Activated CD4-positive, alpha-beta T cell treated with anti-CD3 and anti-CD28 coated beads for 1 hour (primary cell): ENCODE results near the gene L3MBTL4.
"Not testable (repeated sequence)": the region's sequence is repeated elsewhere in the genome, so short reads cannot be mapped to it uniquely, and the experiment has no call there.

Experiments
- DNase-seq: peaks from one replicate; pipeline ENCODE4 v3.0.0-alpha.2; 2020

Gene L3MBTL4

DNA sequence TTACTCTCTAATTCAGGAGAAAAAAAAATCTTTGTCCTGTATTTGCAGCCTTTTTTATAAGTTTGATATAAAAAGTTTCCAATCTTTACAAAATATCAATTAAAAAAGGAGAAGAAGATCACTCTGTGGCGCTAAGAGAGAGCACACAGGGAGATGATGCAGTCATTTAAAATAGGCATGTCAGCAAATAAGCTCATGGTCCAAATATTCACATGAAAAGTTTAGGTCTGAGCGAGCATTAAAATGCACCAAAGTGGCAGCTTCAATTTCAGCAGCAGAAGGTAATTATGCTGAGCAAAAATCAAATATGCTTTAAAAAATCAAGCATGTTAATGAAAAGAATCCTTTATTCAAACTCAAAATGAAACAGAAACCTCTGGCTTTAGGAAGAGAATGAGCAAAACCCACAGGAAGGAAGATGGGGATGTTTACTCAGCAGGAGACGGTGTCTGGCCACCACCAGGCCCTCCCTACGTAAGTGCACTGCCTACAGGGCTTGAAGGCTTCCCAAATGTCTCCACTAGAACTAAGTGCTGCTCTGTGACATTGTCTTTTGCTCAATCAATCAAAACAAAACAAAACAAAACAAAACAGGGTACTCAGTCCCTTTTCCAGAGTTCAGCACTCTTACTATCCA, 120.4 kb downstream of the L3MBTL4 start:
- no peak for DNase-seq

DNA sequence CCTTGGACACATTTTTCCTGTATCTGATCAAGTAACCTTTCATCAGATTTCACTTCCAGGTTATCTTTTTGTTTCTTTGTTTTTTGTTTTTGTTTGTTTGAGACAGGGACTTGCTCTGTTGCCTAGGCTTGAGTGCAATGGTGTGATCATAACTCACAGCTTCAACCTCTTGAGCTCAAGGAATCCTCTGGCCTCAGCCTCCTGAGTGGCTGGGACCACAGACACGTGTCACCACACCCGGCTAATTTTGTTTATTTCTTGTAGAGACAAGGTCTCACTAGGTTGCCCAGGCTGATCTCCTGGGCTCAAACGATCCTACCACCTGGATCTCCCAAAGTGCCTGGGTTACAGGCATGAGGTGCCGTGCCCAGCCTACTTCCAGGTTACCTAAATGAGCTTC, 124.9 kb downstream of the L3MBTL4 start:
- DNase-seq = no peak

DNA sequence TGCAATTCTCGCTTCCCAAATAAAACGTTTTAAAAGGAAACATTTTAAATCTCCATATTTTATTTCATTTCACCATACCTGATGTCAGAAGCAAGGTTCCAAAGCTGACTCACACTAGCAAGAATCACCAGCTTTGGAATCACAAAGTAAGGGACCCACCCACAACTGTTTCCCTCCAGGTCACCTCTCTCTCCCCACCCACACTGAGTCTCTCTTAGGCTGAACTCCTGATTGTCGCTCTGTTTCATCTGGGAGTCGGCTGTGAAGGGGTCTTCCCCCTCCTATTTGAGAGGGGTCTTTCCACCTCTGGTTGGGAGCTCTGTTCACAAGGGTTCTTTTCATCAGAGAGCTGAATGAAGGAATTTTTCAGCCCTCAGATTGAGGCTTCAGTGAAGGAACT, 128.1 kb downstream of the L3MBTL4 start:
- DNase-seq = no peak

DNA sequence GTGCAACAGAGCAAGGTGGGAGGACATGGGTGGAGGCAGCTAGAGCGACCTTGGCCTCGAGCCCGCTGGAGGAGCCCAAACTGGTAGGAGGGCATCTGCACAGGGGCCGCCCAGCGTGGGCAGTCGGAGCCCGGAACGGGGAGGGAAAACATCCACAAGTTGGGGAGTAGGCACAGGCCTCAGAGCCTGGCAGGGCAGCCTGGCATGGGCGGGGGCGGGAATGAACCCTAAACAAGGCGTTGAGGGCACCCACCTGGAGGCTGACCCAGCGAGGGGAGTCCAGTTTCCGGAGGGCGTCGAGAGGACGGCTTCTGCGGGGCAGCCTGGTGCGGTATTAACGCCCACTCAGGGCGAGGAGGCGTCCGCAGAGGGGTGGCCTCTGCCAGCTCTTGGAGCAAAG, 129.9 kb downstream of the L3MBTL4 start:
- no peak for DNase-seq

DNA sequence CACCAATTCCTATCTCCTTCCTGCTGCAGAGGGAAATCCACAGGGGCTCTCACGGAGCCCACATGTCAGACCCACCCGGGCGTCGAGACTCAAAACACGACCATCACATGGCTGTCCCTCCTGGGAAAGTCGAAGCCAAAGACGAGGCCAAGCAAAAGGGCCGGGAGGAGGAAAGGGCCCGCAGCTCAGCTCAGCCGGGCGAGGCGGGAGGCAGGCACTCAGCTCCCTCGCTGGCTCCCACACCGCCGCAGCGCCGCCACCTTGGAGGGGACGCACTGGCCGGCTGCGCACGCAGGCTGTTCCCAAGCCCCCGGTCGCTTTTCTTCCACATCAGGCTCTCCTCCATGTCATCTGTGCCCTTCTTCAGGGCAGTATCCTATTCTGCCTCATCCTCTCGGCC, 130.4 kb downstream of the L3MBTL4 start:
- no peak for DNase-seq

DNA sequence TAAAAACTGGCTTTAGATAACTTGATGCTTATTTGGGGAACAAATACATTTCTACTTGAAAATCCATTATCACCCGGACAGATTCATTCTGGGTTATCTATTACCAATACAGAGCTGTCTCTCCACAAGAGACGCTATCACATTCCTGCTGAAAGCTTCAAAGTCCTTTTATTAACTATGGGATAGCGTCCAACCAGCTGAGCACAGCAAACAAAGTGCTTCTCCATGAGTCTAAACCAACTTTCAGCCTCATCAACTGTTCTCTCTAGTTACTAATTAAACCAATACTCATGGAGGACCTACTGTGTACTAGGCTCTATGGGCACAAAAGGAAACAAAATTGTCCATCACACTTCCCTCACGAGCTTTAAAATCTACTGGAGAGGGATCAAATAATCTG, 132.8 kb downstream of the L3MBTL4 start:
- no peak for DNase-seq

DNA sequence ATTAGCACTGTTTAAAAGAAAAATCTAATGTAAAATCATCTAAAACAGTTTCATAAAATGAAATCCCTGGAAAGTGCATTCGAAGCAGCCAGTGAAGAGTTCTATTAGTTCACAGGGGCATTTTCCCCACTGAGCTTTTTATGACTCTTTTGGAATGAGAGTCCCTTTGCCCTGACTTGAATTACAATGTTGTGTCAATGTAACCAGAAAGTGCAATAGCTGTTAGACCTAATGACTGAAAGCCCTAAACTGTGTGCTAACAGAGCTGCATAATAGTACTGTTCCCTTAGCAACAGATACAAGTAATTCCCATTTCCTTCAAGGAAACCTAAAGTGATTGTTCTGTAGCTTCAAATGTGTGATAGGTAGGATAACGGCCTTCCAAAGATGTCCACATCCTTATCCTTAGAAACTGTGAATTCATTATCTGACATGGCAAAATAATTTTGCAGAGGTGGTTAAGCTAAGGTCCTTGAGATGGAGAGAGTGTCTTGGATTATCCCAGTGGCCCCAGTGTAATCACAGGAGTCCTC, 134.4 kb downstream of the L3MBTL4 start:
- no peak for DNase-seq

DNA sequence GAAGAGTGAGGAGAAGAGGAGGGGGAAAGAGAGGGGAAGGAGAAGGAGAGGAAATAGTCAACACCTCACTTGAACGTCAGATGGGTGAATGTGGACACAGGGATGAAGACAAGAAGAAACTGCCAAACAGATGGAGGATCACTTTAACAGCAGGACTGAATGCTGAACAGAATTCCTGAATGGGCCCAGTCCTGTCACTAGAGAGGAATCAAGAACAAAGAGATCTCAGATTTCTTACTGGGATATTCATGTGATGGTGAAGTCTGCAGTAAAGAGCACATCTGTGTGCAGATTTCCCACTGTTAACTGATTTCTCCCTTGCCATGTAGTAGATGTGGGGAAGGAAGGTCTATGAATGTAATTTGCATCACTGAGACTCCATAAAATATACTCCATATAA, 135.4 kb downstream of the L3MBTL4 start:
- no peak for DNase-seq

DNA sequence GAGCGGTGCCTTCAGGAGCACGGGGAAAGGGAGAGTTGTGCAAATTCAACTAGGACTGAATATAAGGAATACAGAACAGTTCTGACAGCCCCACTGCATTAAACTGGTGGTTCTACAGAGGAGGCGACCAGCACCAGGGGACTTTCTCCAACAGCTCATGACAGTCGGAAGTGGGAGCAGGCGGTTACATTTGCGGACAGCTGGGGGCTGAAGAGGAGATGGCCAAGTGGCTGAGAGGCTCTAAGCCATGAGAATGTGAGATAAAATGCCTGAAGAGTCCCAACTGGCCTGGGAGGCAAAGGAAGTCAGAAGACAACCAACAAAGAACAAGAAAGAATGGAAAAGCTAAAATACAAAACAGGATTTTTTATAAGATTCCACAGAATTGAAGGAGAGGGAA, 141.3 kb downstream of the L3MBTL4 start:
- no peak for DNase-seq

DNA sequence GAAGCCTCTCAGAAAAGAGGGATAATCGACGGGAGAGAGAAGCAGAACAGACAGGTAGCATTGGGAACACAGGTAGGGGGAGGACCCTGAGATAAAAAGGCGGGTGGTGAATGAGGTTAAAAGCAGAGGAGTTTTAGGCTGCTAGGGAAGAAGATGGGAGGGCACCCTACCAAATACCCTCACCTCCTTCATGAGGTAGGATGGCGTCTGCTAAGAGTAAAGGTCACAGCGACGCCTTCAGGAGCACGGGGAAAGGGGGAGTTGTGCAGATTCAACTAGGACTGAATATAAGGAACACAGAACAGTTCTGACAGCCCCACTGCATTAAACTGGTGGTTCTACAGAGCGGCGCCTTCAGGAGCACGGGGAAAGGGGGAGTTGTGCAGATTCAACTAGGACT, 142.6 kb downstream of the L3MBTL4 start:
- DNase-seq = not testable (repeated sequence)

DNA sequence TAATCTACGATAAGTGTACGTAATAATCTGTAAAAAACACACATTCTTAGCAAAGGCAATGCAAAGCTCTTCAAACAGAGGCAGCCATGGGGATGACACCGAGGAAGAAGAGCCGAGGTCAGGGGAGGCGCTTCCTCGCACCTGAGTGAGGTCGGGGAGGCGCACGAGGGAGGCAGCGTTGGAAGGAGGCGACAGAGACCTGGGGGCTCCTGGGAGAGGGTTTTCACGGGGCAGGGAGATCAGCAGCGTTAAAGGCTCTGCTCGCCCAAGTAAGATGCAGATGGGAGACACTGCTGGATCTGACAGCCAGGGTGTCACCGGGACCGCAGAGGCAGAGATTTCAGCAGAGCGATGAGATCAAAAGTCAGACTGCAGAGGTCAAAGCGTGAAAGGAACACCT, 143.1 kb downstream of the L3MBTL4 start:
- no peak for DNase-seq

DNA sequence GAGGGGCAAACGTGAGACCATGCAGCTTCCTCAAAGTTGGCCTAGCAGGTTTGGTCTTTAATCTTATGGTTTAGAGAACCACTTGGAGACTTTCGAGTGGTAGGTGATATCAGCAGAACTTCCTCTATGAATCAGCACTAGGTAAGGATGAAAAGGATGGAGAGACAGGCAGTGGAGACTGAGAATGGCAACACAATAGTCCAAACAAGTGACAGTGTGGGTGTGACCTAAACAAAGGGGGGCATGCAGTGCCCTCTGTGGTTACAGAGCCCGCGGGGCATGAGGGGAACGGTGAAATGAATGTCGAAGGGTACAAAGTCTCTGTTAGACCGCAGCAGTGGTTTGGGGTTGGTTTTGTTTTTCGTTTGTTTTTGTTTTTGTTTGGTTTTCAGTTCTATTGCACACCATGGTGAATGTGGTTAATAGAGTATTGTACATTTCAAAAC, 143.9 kb downstream of the L3MBTL4 start:
- DNase-seq = no peak

DNA sequence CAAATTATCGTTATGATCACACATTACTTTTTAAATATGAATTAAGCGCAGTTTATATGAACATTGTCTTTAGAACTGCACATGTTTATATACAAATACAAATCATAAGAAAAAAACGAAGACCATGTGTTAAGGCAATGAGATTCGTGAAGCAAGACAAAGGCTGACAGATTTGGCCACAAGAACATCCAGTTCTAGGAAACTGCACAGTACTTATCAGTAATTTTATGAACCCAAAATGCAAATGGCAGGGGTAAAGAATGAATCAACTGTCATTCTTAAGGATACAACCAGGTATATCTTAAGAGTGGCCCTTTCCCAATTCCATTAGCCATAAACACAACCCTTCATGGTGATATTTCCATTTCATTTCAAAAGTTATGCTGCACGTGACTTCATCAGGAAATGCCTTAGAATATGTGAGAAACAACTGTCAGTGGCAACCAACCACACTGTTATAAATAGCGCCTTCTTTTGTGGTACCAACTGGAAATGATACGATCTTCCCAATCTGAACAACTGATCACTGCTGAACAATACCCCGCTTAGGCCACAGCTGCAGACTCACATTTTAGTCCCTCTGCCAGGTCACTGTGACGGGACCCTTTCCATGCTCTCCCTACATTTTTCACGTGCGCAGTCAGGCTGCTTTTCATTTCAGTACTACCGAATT, 144.9 kb downstream of the L3MBTL4 start:
- DNase-seq = no peak

DNA sequence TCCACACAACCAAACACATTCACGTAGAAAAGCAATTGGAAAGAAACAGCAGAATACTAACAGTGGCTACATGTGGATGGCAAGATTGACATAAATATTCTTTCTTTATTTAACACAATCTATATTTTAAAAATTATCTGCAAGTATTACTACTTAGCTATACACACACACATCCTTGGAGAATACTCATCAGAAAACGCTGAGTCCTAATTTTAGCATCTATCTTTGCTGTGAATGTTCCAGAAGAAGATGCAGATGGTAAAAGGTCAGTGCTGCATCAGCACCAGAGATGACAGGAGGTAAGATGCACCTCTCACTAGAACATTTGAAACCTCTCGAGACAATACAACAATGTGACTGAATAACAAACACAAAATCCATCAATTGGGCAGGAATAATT, 148.5 kb downstream of the L3MBTL4 start:
- no peak for DNase-seq

DNA sequence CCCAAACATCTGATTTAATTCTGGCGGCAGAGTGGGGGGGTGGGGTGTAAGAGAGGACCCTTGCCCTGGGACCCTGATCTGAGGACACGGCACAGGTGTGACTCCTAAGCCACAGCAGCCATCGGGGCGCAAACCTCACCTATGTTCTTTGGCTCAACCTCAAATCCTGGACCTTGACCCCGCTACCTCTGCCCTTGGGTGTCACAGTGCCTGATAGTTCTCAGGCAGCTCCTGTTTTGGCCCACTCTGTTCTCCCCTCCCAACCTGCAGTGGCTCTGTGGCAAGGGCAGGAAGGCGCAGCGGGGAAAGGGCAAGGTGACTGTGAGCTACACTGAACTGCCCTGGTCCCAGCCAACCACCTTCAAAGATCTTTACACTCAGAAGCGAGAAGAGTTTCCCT, 152.8 kb downstream of the L3MBTL4 start:
- DNase-seq = no peak

DNA sequence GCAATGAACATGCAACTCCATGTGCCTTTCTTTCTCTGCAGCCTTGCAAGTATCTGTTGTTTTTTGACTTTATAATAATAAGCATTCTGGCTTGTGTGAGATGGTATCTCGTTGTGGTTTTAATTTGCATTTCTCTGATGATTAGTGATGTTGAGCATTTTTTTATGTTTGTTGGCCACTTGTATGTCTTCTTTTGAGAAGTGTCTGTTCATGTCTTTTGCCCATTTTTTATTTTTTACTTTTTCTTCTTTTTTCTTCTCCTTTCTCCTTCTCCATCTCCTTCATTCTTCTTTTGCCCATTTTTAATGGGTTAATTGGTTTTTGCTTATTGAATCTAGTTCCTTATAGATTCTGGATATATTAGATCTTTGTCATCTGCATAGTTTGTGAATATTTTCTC, 155.4 kb downstream of the L3MBTL4 start:
- not testable (repeated sequence) for DNase-seq

DNA sequence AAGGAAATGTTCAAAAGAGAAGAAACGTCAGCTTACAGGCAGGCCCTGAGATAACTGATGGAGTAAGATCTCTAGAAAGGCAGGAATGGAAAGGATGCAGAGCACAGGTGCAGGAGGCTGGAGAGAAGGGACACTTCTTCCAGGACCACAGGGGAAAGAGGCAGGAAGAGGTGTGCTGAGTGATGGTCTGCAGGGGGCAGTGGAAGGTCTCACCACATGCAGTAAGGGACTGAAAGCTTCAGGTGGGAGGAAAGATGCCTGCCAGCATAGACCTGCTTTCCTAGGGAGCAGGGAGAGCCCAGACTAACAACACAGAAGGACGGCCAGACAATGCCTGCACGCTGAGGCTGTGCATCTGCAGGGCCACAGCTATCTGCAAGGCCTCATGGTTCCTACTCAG, 156.8 kb downstream of the L3MBTL4 start:
- DNase-seq = no peak

DNA sequence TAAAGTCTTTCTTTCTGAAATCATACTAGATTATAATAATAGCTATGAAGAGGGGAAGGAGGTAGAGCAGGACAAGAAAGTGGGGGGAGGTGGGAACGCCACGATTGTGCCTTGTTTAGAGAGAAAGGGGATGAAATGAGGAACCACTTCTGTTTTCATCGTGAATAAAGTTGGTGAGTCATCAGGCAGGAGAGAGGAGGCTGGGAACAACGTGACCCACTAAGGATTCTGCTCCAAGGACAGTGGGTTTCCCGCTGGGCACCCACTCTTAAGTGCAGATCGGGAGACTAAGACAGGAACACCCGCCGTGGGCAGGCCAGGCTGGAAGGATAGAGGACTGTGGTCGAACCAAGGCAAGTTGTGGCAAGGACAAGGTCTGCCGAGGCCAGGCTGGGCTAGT, 158.2 kb downstream of the L3MBTL4 start:
- no peak for DNase-seq

DNA sequence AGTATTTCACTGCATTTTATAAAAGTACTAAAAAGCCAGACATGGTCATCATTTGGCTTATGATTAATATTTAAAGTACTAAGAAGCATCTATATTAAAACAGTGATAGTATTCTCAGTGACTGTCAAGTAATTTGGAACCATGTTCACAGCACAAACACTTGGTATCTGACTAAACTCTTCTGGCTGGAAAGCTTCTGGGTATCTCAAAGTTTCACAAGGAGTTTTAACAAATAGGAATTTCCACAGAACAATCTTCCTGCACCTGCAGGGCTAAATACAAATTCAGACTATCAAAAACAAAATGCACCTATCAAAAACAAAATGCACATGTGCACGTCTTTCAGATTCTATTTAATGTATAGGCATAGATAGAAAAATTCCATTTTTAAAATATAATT, 158.8 kb downstream of the L3MBTL4 start:
- no peak for DNase-seq

DNA sequence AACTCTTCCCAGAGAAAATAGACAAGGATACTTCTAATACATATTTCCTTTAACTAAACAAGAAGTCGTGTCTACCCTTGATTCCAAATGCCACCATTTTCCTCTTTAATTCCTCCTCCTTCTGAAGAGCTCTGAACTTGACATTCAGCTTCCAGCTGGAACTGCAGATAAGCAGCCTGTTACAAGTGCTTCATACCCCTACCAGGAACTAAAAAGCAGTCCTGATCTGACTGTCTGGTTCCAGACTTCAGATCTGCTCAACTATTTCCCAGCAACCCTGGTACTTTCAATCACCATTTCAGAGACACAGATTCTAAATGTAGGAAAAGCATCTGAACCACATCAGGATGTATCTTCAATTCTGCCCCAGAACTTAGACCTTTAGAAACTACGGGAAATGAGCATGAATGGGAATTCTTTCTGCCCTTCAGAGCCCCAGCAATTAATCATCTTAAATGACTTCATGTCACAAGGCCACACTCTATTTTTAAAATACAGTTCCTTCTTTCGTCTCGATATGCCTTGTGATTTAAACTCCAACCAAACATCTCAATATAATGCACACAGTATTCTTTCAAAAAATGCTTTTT, 159.5 kb downstream of the L3MBTL4 start:
- DNase-seq = no peak

DNA sequence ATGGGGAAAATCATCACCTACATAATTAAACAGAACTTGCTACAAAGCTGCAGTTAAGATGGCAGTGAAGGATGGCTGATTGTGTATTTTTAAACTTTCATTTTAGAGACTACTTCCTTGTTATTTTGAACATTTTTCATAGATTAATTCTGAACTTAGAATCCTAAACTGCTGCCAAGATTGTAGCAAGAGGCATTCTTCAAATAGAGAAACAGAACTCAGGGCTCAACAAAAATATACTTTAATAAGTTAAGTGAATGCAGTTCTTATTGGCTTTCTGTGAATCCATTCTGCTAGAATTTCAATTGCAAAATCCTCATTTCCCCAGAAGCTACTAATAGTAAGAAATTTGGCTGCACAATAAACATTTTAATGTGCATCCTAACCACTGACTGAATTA, 160.3 kb downstream of the L3MBTL4 start:
- no peak for DNase-seq

DNA sequence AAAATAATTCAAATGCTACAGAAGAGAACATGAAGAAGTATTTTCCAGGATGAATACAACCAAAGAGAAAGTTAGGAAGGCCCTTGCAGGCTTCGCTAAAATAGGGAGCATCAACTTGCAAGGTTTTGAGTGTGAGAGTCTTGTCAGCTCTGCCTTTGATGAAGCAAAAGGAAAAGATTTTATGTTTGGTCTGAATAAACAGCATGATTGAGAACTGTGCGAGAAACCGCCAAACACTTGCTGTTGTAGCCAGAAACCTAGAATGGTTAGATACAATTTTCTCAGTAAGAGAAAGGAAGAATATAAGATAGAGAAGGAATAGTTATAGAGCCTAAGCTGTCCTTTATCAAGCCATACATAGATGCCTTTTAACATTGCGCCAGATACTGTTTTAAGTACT, 163.6 kb downstream of the L3MBTL4 start:
- no peak for DNase-seq

DNA sequence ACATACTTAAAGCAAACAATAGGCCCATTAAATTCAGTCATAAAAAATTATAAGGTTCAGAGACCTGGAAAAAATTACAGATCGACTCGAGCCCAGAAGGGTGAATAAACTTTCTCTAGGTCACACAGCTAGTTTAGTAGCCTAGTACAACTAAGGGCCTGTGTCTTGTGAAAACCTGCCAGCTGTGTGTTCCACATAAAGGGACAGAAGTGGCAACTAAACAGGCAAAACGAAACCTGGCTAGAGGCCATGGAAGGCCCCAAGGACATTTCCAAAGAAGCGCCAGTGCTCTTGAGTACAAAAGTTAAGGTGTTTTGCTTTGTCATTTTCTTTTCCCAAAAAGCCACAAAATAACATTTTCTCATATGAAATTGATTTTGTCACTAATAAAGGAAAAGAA, 164.9 kb downstream of the L3MBTL4 start:
- DNase-seq = no peak

DNA sequence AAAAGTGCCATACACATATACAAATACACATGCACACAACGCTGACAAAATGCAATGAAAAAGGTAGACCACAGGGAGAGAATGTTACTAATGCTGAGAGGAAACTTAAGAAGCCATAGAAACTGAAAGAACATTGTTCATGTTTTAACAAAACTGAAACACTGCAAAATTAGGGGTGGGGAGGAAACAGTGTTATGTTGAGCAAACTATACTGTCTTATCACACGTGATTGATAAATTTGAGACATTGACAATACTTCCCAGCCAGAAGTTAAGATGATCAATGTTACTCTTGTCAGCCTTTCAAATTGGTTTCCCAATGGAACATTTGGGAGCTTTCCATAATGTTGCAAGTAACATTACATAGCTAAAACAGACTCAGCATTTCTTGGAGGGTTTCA, 165.5 kb downstream of the L3MBTL4 start:
- DNase-seq = no peak
